NCI-H2196 treated with DMSO at 0.1 percent for 48 hours (cell line): Measurements from ENCODE around the gene ADGRG6.
"Not testable (repeated sequence)": the region's sequence is repeated elsewhere in the genome, so short reads cannot be mapped to it uniquely, and the experiment has no call there.

Experiments
- DNase-seq: peaks from one replicate; lab custom pipeline; 2025; ENCODE audit not compliant: unreplicated experiment; lab: John Stamatoyannopoulos, UW

ADGRG6 gene

DNA sequence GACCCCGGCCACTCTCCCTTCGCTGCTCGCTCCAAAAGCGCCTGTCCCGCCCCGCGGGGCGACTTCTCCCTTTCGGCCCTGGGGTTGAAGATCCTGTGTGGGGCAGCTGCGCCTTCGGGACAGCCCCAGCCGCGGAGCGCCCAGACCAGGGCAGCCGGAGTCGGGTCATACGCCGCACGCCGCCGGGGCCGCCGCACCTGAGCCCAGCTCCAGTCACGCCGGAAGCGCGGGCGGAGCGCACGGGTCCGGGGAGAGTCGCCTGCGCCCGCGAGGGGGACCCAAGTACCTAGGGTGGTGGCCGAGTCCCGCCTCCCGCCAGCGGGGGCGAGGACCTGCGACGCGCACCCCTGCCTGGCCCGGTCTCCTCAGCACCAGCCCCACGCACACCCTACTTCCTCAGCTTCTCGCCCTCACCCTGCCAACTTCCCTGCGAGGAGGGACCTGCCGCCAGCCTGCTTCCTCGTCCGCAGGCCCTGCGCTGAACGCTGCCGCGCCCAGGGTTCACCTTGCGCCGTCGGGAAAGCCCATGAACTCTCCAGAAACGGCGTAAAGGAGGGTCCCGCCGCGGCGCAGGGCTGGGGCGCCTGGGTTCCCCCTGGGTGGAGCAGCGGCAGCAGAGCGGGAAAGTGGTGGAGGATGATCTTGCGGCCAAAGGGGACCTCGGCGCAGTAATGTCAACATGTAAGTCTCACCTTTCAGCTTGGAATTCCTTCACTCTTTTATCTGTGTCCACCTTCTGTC, at the start of gene ADGRG6:
Gene ADGRG6 (plus strand): TSS at position 357 of the 741 bp plus-strand sequence. CDS start 323 bp downstream, at position 680.
- DNase-seq: no peak

DNA sequence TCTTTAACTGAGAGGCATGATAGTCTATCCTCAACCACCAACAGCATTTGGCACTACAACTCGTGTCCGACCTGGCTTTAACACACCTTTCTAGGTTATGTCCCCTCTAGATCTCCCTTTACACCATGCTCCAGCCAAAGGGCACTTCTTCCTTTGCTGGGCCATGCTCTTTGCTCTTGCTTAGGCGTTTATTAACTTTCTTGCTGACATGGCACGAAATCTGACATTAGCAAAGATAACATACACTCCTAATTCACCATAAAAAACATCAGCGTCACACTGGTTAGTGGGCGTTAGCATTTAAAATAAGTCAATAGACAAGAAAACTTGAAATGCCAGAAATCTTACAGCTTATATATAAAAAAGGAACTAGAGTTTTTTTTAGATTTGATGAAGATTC, 47.3 kb upstream of the ADGRG6 start:
- no peak for DNase-seq

DNA sequence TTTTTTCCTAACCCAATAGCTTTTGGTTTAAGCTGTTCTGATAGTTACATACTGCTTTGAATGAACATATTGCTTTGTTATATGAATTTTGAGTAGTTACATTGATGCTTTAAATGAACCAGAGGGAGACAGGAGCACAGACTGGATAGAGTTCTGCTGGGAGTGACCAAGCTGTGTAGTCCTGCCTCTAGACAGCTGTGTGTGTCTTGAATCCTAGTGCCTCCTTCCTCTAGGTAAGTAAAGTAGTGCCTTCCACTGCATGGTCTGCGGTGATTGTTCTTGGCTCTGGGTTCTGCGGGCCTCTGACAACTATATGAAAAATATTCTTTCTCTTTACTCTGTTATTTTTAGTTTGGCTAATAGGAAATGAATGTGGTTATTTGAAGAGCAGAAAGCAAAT, 46.0 kb upstream of the ADGRG6 start:
- DNase-seq: no peak

DNA sequence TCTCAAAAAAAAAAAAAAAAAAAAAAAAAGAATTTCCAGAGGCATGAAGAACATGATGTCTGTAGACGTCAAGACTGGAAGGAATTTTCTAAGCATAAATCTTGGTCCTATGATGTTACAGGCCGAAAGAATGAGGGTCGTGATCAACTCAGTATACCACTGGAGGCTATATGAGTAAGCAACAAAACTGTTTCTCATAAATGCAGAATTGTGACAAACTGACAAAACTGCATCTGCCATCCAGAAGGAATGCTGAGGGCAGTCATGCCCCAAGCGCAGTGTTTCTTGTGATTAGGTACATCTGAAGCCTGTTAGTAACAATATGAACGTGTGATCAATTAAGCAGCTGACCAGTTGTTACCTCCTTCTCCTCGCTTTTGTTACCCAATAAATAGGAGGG, 43.5 kb upstream of the ADGRG6 start:
- DNase-seq: no peak

DNA sequence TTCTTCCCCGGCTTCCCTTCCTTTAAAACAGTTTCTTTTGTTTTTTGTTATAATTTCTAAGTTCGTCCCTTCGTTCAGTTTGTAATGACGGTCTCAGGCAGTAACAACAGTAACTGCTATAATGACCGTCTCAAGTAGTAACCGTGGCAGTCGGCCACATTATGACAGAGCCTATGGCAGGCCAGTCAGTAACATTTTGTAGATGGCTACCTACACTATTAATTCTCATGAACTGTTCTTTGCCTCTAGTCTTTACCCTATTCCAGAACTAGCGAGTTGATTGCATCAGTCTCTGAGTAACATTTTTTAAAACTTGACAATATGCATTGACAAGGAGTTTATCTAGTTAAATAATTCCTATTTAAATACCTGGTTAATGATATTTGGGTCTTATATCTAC, 43.0 kb upstream of the ADGRG6 start:
- DNase-seq: no peak

DNA sequence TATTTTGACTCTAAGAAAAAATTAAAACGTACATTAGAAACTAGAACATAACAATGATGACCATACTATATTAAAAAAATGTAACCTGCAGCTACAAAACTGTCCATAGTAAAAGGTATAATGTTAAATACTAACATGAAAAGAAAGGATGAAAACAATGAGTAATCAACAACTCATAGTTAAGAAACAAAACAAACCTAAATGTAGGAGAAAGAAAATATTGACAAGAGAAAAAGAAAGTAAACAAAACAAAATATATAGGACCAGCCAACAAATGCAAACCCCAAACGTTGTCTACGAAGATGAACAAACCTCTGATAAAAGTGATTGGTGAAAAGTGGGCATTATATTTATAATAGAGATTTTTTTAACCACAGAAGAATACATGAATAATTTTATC, 41.1 kb upstream of the ADGRG6 start:
- no peak for DNase-seq

DNA sequence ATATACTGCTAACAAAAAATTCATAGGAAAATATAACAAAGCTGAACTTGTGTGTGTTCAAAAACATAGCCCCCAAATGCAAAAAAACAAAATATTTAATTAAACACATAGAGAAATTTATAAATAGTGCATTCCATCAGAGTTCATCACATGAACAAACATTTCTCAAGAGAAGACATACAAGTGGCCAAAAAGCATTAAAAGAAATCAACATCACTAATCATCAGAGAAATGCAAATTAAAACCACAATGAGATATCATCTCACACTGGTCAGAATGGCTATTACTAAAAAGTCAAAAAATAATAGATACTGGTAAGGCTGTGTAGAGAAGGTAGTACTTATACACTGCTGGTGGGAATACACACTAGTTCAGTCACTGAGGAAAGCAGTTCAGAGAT, 39.6 kb upstream of the ADGRG6 start:
- no peak for DNase-seq

DNA sequence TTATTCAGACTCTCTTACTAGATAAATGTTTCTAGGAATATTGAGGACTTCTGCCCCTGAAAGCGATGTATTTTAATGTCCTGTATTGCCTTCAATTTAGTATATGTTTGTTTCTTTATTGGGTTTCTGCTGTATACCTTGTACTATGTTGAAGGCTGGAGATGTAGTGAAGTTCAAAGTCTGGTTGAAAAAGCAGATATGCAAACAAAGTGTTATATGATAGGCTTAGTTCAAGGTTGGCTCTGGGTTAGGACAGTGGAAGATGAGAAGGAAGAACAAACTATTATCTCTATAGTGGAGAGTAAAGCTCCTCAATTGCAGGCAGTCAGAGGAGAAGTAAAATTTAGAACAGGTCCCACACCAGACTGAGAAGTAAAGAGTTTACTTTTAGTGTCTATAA, 36.3 kb upstream of the ADGRG6 start:
- DNase-seq: no peak

DNA sequence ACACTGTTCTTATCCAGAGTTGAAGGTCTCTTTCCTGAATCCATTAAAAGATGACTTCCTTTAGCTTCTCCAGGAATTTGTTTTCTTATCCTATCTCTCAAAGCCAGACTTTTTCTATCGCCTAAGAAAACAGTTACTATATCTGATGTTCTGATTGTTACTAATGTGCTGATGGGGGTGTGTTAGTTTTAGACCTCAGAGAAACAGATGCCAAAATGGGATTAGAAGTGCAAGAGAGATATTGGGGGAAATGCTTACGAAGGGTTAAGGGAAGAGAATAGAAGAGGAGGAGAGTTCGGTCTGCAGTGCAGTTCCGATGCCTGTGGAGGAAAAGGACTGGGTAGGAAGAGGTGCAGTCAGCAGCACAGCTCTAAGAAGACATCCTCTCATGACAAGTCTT, 35.7 kb upstream of the ADGRG6 start:
- no peak for DNase-seq

DNA sequence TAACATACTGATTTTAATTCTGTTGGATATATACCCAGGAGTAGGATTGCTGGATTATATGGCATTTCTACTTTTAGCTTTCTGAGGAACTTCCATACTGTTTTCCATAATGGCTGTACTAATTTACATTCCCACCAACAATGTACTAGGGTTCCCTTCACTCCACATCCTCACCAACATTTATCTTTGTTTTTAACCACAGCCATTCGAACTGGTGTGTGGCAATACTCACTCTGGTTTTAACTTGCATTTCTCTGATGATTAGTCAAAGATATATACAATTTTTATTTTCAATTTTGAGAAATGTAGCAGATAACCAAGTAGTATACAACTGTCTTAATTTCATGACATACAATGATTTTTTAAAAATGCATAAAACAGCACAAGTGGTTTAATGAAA, 30.3 kb upstream of the ADGRG6 start:
- DNase-seq: no peak

DNA sequence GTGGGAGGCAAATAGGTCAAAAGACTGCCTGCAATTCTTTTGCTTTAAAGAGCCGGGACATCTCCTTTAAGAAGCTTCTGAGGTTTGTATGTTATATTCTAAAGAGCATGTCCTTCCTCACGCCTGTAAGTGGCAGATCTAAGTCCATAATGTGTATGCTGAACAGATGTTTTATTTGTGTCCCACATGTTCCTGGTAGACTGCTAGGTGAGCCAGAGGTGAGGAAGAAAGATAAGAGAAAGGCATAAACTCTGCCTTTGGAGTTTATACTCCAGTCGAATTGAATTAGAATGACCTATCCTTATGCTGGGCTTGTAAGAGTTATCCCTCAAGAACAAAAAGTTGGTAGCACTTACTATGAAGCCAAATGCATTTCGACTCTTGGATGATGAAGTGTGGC, 27.2 kb upstream of the ADGRG6 start:
- DNase-seq: no peak

DNA sequence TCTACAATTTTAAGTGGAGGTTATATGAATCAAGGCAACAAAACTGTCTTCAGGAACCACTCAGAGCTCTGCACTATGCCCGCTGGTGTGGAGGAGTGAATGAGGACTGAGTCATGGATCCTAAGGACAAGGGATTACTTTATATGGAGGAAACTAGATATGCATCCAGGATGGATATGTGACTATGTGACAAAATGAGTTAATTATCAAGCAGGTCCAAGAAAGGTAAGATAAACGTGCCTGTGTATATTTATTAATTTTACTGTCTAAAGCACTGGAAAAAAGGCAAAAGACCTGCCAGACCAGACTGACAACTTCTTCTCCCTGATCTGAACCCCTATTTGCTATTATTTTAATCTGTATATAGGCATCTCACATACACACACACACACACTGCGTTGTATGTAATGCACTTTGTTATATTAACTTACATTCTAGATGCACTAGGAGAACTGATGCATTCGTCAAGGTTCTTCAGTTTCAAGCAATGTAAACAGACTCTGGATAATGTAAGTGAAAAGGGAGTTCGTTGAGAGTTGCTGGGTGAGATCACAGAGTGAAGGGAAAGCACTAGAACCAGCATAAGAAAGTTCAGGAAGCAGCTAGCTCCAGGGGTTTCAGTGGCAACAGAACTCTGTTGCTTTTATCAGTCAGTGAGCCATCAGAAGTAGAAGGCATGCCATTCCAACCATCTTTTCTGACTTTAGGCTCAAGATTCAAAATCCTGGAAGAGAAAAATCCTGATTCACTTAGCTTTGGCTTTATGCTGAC, 26.4 kb upstream of the ADGRG6 start:
- no peak for DNase-seq

DNA sequence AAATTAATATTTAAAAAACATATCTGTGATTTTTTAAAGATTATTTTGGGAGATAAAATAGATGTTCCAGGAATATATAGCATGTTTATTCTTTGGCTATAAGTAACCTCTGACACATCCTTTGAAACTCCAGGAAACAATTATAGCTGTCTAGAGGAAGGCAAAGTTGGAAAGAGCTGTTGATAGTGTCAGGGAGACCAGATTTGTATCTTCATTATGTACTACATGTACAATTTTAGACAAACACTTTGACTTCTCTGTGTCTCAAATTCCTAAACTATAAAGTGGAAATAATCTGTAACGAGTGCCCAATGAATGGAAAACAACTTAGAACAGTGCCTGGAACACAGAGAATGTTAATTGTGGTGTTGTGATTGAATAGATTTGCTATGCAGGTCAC, 25.6 kb upstream of the ADGRG6 start:
- DNase-seq: no peak

DNA sequence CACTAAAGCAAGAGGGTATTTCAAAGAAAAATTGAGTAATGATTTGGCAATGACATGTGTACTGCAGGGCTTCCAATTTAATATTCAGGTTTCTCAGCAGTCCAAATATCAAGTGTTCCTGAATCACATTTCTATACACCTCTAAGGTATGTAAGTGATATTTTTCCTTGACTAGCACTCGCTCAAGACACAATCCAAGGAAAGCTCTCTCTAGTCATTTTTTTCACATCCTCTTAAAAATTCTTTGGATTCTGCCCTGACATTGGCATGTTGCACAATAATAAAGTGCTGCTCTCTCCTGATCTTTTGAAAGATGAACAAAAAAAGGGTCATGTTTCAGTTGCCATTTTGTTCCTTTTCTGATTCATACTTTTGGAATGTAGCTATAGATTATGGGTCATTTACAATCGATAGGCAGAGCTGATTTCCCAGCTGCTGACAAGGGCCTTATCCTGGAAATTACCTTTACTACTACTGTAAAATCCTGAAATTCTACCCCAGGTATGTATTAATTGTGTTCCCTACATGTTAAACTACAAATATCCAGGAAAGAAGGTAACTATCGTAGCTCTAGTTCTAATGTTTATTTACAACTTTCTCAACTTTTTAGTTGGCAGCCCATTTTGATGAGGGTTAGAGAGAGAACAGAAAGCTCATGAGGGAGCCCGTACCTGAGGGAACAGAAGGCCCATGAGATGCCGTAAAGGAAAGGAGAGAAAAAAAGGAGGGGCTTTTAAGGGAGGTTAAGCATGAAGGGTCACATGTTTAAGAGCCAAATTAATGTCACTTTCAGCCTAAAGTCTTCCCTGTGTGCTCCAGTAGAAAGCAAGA, 22.2 kb upstream of the ADGRG6 start:
- DNase-seq: no peak

DNA sequence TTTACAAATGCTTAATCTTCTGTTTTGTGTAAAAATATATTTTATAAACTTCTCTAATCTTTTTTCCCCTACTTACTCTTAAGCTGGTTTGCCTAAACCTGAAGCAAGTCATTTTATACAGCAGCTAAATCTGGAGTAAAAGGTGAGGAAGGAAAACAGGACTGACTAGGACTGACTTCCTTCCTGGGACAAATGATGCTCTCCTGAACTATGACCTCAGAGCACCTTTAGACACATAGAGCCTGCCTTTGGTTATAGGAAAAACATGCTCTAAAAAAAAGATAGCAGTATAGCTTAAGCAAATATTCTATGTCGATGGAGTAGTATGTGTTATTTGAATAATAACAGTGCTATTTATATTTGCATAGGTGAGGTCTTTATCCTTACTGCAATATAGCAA, 21.5 kb upstream of the ADGRG6 start:
- no peak for DNase-seq

DNA sequence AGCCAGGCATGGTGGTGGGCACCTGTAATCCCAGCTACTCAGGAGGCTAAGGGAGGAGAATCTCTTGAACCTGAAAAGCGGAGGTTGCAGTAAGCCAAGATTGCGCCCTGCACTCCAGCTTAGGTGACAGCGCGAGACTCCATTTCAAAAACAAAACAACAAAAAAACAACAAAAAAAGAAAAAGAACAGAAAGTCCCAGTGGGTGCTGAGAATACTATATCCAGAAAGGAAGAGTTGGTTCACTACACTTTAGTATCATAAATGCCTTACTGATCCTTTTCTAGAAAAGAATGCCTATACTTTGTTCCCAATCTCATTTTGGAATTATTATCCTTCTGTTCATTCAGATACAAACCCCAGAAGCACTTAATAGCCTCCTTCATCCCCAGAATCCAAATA, 20.9 kb upstream of the ADGRG6 start:
- DNase-seq: no peak

DNA sequence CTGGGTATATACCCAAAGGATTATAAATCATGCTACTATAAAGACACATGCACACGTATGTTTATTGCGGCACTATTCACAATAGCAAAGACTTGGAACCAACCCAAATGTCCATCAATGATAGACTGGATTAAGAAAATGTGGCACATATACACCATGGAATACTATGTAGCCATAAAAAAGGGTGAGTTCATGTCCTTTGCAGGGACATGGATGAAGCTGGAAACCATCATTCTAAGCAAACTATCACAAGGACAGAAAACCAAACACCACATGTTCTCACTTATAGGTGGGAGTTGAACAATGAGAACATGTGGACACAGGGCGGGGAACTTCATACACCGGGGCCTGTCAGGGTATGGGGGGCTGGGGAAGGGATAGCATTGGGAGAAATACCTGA, 18.7 kb upstream of the ADGRG6 start:
- DNase-seq: not testable (repeated sequence)

DNA sequence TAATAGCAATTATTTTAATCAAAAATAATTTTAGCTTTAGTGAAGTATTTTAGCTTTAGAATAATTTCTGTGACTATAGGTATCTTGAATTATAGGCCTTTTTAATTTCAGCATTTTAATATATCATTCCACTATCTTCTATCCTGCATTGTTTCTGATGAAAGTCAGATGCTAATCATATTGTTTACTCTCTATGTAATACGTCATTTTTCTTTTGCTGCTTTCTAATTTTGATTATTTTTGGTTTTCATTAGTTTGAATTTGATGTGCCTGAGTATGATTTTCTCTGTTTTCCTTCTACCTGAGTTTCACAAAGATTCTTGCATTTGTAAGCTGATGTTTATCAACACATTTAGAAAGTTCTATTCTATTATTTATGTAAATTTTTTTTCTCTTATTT, 17.4 kb upstream of the ADGRG6 start:
- no peak for DNase-seq

DNA sequence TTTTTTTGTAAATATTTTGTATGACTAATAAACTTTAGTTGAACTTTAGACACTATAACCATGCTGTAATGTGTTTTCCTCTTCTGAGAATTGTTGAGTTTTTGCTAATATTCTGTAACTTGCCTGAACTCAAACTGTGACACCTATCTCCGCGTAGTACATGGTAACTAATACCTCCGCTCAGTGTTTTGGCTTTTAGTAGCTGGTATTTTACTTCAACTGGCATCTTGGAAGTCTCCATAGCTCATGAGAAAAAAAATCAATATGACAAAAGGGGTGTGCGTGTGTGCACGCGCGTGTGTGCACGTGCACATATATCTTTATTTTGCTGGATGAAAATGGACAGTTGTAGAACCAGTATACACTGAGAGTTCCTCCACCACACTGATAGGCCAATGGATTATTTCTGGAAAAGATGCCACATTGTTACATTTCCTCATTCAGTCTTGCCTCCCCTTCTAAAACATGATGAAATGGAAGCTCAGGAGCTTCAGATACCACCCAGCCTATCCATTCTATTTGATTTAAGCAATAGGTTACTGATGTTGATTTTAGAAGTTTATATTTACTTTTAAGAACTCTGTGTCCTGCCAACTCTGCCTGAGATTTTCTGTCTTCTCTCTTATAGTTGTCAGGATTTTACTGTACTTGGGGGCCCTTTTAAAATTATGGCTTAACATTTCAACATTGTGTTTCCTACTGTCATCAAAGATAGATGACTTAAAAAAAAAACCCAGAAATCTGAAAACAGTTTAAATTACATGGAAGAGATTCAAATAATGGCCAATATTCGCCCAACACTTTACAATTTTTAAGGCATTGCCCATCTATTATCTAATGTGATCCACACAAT, 16.3 kb upstream of the ADGRG6 start:
- DNase-seq: no peak

DNA sequence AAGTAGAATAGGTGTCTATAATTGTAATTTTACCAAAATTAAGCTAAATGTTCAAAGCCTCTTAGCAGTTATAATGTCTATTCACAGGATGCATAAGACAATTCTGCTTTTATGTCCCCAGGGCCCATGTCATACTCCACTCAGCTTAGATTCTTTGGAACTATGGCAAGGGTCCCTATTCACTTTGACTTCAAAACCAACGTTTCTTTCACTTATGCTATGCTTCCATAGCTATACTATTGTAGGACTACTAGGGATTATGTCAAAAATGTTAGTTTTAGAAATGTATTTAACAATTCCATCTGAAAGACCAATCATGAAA, 15.8 kb upstream of the ADGRG6 start:
- no peak for DNase-seq

DNA sequence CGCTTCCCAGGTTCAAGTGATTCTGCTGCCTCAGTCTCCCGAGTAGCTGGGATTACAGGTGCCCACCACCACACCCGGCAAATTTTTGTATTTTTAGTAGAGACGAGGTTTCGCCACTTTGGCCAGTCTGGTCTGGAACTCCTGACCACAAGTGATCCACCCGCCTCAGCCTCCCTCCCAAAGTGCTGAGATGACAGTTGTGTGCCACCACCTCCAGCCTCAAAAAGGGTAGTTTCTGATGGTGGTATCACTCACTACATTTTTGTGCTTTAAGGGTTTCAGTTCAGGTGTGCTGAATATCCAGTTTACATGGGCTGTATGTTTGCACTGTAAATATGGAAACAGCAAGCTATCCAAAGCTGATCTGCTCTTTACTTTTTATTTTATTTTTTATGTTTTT, 12.1 kb upstream of the ADGRG6 start:
- DNase-seq: no peak
